K562 (cell line): Measurements from ENCODE around the gene ABLIM1. TPM values are rescaled to one million over a fixed set of nuclear protein-coding genes. Genes with fewer than 3 reads are reported as not detected.

ENCODE experiments used
- BCLAF1 ChIP-seq, 2 experiments: fragments of 450-650 bp in 1 of 2; IDR thresholded peaks; 2 replicates each; pipeline ENCODE4 v1.6.1; 2011 to 2017; ENCODE audit warnings: low read depth in 2 of 2, antibody characterized with exemption in 1 of 2, borderline replicate concordance in 1 of 2, low read length in 1 of 2, mild to moderate bottlenecking in 1 of 2, mixed read lengths in 1 of 2; ENCODE audit not compliant: control insufficient read depth in 1 of 2
- HDAC2 ChIP-seq: fragments of 450-650 bp; IDR thresholded peaks from 2 replicates; pipeline ENCODE4 v1.6.1; 2016; ENCODE audit warnings: mild to moderate bottlenecking
- KHSRP ChIP-seq: fragments of 450-650 bp; IDR thresholded peaks from 2 replicates; pipeline ENCODE4 v1.6.1; 2017
- ZNF318 ChIP-seq, 2 experiments: fragments of 450-650 bp; IDR thresholded peaks; 2 replicates each; pipeline ENCODE4 v1.6.1; 2016; ENCODE audit warnings: mild to moderate bottlenecking in 2 of 2, borderline replicate concordance in 1 of 2, low read depth in 1 of 2, moderate library complexity in 1 of 2
- polyA plus RNA-seq, 8 experiments: library from polyadenylated mRNA; depleted of rRNA in 4 of 8; stranded (reverse) in 5 of 8; unstranded in 3 of 8; fragments of >200 nt; fragmentation: Nextera tagmentation in 2 of 8; fragmentation: Illumina TruSeq in 1 of 8; extraction: Ambion mirVana in 2 of 8; extraction: Trizol in 1 of 8; gene quantifications; 2 replicates each; pipeline versions ENCODE4 v1.2.1 to v1.2.3, GENCODE V29; 2011 to 2014; ENCODE audit warnings: inconsistent platforms in 1 of 8, missing spikeins in 1 of 8
- total RNA-seq, 7 experiments: library from RNA; depleted of rRNA in 6 of 7; stranded (reverse); fragments of >200 nt in 6 of 7; fragmentation: Illumina TruSeq in 2 of 7; extraction: Trizol in 2 of 7; gene quantifications; 2 replicates each; pipeline versions ENCODE4 v1.2.1 to v1.2.3, GENCODE V29; 2011 to 2021; ENCODE audit warnings: low replicate concordance in 1 of 7
- TF ChIP-seq, protein P1 (sequence below), 2 experiments: fragments of 450-650 bp; formaldehyde crosslinking in 1 of 2; IDR thresholded peaks; 2 replicates each; pipeline versions ENCODE4 v1.4.0 to v1.6.1; 2014 to 2020; ENCODE audit warnings: mild to moderate bottlenecking in 2 of 2, borderline replicate concordance in 1 of 2, low read depth in 1 of 2

The ABLIM1 gene
- total and polyA plus RNA-seq, 9 of the 15 experiments (the other 6 are each of a cell fraction or from before 2014, with no cell fraction given), result 0.07 to 0.49 (median 0.14) TPM; not detected in 6

DNA sequence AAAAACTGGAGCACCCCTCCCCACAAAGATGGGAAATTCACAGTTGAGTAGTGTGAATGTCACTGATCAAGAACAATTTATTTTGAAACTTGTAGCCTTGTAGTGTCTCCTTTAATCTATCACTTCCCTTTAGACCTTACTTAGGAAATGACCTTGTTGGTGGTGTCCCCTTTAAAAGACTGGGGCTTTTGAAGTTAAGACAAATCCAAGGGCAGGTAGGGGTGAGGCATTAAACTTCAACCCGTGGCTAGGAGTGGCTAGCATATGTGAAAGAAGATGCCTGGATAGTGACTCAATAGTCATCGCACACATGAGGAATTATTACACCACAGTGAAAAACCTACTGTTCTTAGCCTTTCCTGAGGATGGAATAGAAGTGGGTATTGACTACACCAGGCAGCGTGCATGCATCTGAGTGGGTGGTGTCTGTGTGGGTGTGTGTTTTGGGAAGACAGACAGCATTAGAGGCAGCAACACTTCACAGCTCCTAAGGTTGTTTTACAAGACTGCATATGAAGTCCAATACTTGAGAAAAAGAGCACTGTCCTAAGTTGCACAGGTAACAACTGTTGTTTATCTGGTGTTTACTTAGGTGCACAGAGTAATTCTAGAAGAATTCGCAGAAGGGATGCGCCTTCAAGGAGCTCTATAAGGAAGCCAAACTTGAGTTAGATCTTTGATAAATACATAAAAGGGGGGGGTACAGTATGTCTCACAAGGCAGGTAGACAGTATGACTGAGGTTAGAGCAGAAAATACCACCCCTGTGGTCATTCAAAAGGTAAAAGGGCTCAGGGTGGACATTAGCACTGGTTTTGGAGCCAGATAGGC, 32.9 kb downstream of the ABLIM1 start (continued):
- no peak for TF ChIP-seq ZNF318 (IDR thresholded peaks at IDR 0.05; ENCODE audit: borderline replicate concordance in 1 of 2, low read depth in 1 of 2)
- TF ChIP-seq, protein P1, sequence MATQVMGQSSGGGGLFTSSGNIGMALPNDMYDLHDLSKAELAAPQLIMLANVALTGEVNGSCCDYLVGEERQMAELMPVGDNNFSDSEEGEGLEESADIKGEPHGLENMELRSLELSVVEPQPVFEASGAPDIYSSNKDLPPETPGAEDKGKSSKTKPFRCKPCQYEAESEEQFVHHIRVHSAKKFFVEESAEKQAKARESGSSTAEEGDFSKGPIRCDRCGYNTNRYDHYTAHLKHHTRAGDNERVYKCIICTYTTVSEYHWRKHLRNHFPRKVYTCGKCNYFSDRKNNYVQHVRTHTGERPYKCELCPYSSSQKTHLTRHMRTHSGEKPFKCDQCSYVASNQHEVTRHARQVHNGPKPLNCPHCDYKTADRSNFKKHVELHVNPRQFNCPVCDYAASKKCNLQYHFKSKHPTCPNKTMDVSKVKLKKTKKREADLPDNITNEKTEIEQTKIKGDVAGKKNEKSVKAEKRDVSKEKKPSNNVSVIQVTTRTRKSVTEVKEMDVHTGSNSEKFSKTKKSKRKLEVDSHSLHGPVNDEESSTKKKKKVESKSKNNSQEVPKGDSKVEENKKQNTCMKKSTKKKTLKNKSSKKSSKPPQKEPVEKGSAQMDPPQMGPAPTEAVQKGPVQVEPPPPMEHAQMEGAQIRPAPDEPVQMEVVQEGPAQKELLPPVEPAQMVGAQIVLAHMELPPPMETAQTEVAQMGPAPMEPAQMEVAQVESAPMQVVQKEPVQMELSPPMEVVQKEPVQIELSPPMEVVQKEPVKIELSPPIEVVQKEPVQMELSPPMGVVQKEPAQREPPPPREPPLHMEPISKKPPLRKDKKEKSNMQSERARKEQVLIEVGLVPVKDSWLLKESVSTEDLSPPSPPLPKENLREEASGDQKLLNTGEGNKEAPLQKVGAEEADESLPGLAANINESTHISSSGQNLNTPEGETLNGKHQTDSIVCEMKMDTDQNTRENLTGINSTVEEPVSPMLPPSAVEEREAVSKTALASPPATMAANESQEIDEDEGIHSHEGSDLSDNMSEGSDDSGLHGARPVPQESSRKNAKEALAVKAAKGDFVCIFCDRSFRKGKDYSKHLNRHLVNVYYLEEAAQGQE (IDR thresholded peaks at IDR 0.05; ENCODE audit: borderline replicate concordance), result no peak
- TF ChIP-seq, protein P1 (CRISPR knock-in tag; IDR thresholded peaks at IDR 0.05; ENCODE audit: low read depth), result no peak
- TF ChIP-seq KHSRP, result no peak
- no peak for TF ChIP-seq HDAC2
- no peak for TF ChIP-seq BCLAF1 (IDR thresholded peaks at IDR 0.05; ENCODE audit: borderline replicate concordance in 1 of 2, control insufficient read depth in 1 of 2, low read depth in 2 of 2, low read length in 1 of 2)
